Measurements from ENCODE around the gene ROR2.
A peak's percentile ranks its signal among the peaks of the same experiment; 100 is the strongest.
"Not testable (repeated sequence)": the region's sequence is repeated elsewhere in the genome, so short reads cannot be mapped to it uniquely, and the experiment has no call there.

The ROR2 gene

DNA sequence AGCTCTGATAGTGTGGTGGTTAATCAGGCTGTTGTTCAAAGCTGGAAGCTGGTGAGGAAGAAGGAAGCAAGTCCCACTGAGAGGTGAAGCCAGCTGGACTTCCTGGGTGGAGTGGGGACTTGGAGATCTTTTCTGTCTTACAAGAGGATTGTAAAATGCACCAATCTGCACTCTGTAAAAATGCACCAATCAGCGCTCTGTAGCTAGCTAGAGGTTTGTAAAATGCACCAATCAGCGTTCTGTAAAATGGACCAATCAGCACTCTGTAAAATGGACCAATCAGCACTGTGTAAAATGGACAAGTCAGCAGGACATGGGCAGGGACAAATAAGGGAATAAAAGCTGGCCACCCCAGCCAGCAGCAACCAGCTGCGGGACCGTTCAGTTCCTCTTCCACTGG lies 432.7 kb downstream of the ROR2 start:
- DNase-seq (ENCODE audit: low spot score), result not testable (repeated sequence)

DNA sequence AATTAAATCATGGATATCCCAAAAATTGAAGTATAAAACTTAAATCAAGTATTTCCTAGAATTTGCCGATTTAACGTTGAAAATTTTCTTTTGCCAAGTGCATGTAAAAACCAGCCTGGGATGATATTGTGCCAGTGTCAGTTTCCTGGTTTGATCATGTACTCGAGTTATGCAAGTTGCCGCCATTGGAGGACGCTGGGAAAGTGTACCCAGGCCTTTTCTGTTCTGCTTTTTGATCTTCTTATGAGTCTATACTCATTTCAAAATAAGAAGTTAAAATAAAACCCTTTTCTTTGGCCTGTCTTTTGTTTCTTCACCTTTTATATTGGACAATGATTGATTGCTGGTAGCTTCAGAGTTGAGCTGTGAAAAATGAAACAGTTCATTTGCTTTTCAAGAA lies 433.3 kb downstream of the ROR2 start:
- DNase-seq (ENCODE audit: low spot score), result peak; percentile 11

DNA sequence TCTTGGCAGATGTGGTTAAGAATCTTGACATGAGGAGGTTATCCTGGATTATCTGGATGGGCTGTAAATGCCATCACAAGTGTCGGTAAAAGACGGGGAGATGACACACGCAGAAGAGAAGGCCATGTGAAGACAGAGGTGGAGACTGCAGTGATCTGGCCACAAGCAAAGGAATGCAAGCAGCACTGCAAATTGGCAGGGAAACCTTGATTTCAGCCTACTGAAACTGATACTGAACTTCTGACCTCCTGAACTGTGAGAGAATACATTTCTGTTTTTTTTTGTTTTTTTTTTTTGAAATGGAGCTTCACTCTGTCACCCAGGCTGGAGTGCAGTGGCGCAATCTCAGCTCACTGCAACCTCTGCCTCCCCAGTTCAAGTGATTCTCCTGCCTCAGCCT lies 433.9 kb downstream of the ROR2 start:
- no peak for DNase-seq (ENCODE audit: low spot score)

DNA sequence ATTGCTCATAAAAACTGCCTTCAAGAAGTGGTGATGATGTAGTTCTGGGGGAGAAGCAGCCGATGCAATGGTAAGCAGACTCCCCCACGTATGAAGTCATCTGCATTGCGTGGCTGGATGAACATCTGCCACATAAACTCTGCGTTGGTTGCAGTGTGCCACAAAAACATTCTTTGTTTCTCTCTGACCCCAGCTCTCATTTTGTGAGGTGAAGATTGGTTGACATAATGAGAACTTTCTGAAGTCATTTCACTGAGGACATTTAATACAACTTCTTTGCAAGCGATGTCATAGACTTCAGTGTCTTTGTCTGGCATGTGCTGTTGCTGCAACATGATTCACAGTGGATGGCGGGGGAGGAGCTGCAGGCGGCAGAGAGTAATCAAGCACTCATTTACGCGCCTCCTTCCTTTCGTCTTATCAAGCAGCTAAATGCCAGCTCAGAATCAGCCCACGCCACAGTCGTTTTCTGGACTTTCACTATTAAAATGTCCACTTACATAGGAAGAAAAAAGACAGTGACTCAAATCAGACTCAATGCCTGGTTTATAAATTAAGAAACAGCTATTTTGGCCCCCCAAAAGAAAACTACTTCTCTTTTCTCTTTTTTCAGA lies 434.8 kb downstream of the ROR2 start:
- peak; percentile 13 for DNase-seq (ENCODE audit: low spot score)
